ENCODE data around the gene AGAP1. TPM values are rescaled to one million over a fixed set of nuclear protein-coding genes. Genes with fewer than 3 reads are reported as not detected.

AGAP1 gene
- total RNA-seq, 1 donor from 2014 or later = 39.4 TPM

- peaks cover 58% of the 10 kb centered on the region for H3K27me3 ChIP-seq (ENCODE audit: insufficient read depth, low read length)
- H3K9ac ChIP-seq (ENCODE audit: low read length) = no peak overlapping the region
- Mint-ChIP-seq H3K27me3 (ENCODE audit: low read depth, unreplicated experiment) (peaks cover 51% of the 10 kb centered on the region), H3K4me1 (ENCODE audit: low read depth, unreplicated experiment) (peaks cover 13% of the 10 kb centered on the region), H3K36me3 (ENCODE audit: low read depth, unreplicated experiment) (peaks cover 3% of the 10 kb centered on the region), H3K9me3 (ENCODE audit: unreplicated experiment) (peaks cover 34% of the 10 kb centered on the region), H3K27ac (ENCODE audit: unreplicated experiment) (peak overlapping the region; percentile 26), H3K4me3 (ENCODE audit: unreplicated experiment) (no peak overlapping the region)
- H3K4me1 ChIP-seq (ENCODE audit: insufficient read depth, low read length) = peaks cover 28% of the 10 kb centered on the region
- no peak for FAIRE-seq
- no peaks in the 10 kb centered on the region for H4K20me1 ChIP-seq (ENCODE audit: insufficient read depth, low read length)
- DNase-seq (ENCODE audit: low read depth) = no peak
- peaks cover 5% of the 10 kb centered on the region for H3K79me2 ChIP-seq (ENCODE audit: insufficient read depth, low read length)
- peak overlapping the region; percentile 48 for H3K4me2 ChIP-seq (ENCODE audit: low read length)
- H3K27ac ChIP-seq (ENCODE audit: low read depth, low read length) = no peak overlapping the region
- no peak overlapping the region for H3K4me3 ChIP-seq (ENCODE audit: insufficient read depth, low read depth, low read length)
- H3K36me3 ChIP-seq (ENCODE audit: insufficient read depth, low read length) = no peaks in the 10 kb centered on the region
- H3K9me3 ChIP-seq (ENCODE audit: insufficient read depth, low read depth, low read length) = no peaks in the 10 kb centered on the region
- TF ChIP-seq EZH2 (IDR thresholded peaks at IDR 0.05; ENCODE audit: insufficient read depth, low read length) = peak; percentile 71
- TF ChIP-seq, protein P1, sequence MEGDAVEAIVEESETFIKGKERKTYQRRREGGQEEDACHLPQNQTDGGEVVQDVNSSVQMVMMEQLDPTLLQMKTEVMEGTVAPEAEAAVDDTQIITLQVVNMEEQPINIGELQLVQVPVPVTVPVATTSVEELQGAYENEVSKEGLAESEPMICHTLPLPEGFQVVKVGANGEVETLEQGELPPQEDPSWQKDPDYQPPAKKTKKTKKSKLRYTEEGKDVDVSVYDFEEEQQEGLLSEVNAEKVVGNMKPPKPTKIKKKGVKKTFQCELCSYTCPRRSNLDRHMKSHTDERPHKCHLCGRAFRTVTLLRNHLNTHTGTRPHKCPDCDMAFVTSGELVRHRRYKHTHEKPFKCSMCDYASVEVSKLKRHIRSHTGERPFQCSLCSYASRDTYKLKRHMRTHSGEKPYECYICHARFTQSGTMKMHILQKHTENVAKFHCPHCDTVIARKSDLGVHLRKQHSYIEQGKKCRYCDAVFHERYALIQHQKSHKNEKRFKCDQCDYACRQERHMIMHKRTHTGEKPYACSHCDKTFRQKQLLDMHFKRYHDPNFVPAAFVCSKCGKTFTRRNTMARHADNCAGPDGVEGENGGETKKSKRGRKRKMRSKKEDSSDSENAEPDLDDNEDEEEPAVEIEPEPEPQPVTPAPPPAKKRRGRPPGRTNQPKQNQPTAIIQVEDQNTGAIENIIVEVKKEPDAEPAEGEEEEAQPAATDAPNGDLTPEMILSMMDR (IDR thresholded peaks at IDR 0.05; ENCODE audit: insufficient read depth, low read depth, low read length) = no peak
- no peak overlapping the region for H2AFZ ChIP-seq (ENCODE audit: low read depth, low read length)
Measured at GRCh38 chr2:236171181-236171679, 677.4 kb downstream of the AGAP1 start.

DNA sequence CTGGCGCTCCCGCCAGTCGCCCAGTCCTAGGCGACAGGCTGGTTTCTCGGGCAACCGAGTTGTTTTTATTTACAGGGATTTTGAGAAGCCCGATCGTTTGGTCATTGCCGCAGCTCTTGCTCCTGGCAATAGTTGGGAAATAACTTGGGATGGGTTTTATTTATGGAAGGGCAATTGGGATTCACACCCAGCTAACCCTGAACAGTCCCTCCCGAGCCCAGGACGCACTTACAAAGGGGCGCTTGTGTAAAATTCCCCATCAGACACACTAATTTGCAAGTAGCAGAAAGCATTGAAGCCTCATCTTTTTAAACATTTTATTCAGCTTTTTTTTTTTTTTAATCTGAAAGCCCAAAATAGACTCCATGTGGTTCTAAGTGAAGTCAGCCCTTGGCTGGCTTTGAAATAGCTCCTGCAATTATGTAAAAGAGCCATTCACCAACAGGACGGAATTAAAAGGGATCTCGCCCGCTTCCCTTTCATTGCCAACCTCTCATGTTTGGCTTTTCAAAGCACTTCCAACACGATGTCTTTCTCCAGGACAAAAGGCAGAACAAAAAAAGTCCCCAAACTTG, 677.9 kb downstream of the AGAP1 start:
- H3K79me2 ChIP-seq (ENCODE audit: insufficient read depth, low read length) = peaks cover 2% of the 10 kb centered on the region
- H3K27me3 ChIP-seq (ENCODE audit: insufficient read depth, low read length) = peaks cover 54% of the 10 kb centered on the region
- no peaks in the 10 kb centered on the region for H3K9me3 ChIP-seq (ENCODE audit: insufficient read depth, low read depth, low read length)
- Mint-ChIP-seq H3K4me1 (ENCODE audit: low read depth, unreplicated experiment) (peaks cover 11% of the 10 kb centered on the region), H3K4me3 (ENCODE audit: unreplicated experiment) (no peak overlapping the region), H3K27me3 (ENCODE audit: low read depth, unreplicated experiment) (peaks cover 46% of the 10 kb centered on the region), H3K9me3 (ENCODE audit: unreplicated experiment) (peaks cover 30% of the 10 kb centered on the region), H3K36me3 (ENCODE audit: low read depth, unreplicated experiment) (peaks cover 3% of the 10 kb centered on the region), H3K27ac (ENCODE audit: unreplicated experiment) (peak overlapping the region; percentile 15)
- no peak overlapping the region for H2AFZ ChIP-seq (ENCODE audit: low read depth, low read length)
- H4K20me1 ChIP-seq (ENCODE audit: insufficient read depth, low read length) = no peaks in the 10 kb centered on the region
- no peaks in the 10 kb centered on the region for H3K36me3 ChIP-seq (ENCODE audit: insufficient read depth, low read length)
- DNase-seq (ENCODE audit: low read depth) = no peak
- TF ChIP-seq EZH2 (IDR thresholded peaks at IDR 0.05; ENCODE audit: insufficient read depth, low read length) = peak; percentile 50
- TF ChIP-seq, protein P1 (IDR thresholded peaks at IDR 0.05; ENCODE audit: insufficient read depth, low read depth, low read length) = no peak
- H3K9ac ChIP-seq (ENCODE audit: low read length) = no peak overlapping the region
- H3K4me3 ChIP-seq (ENCODE audit: insufficient read depth, low read depth, low read length) = no peak overlapping the region
- H3K4me1 ChIP-seq (ENCODE audit: insufficient read depth, low read length) = peaks cover 27% of the 10 kb centered on the region
- H3K4me2 ChIP-seq (ENCODE audit: low read length) = peak overlapping the region; percentile 48
- FAIRE-seq = no peak
- no peak overlapping the region for H3K27ac ChIP-seq (ENCODE audit: low read depth, low read length)
